Stomach (tissue), 9 donors: ENCODE data around the gene THY1. TPM values are rescaled to one million over a fixed set of nuclear protein-coding genes. Genes with fewer than 3 reads are reported as not detected.
"Not testable (repeated sequence)": the region's sequence is repeated elsewhere in the genome, so short reads cannot be mapped to it uniquely, and the experiment has no call there.

Experiments
- DNase-seq, 2 donors: peaks; one replicate each; pipeline versions ENCODE4 v3.0.0 to v3.0.0-alpha.2; 2013 to 2019
- H3K27ac ChIP-seq, 5 donors: fragments of 200-600 bp in 4 of 5; sonication (generic) in 4 of 5; one replicate each; pipeline ENCODE4 v1.5.1; 2013 to 2019; ENCODE audit warnings: mild to moderate bottlenecking in 1 of 5, moderate library complexity in 1 of 5
- H3K27me3 ChIP-seq, 3 donors: fragments of 200-600 bp; sonication (generic); one replicate each; pipeline ENCODE4 v1.5.1; 2017 to 2019; ENCODE audit warnings: mixed run types in 1 of 3
- H3K36me3 ChIP-seq, 4 donors: fragments of 200-600 bp; sonication (generic); 1 replicate in 3 of 4; 2 replicates in 1 of 4; pipeline ENCODE4 v1.5.1; 2016 to 2019
- H3K4me1 ChIP-seq, 4 donors: fragments of 200-600 bp; sonication (generic); one replicate each; pipeline ENCODE4 v1.5.1; 2016 to 2019
- H3K4me3 ChIP-seq, 4 donors: fragments of 200-600 bp; sonication (generic) in 3 of 4; one replicate each; pipeline ENCODE4 v1.5.1; 2016 to 2019; ENCODE audit warnings: mild to moderate bottlenecking in 1 of 4
- H3K9me3 ChIP-seq, 4 donors: fragments of 200-600 bp; sonication (generic); one replicate each; pipeline ENCODE4 v1.5.1; 2016 to 2019
- CTCF ChIP-seq, 7 experiments: fragments of 450-650 bp in 4 of 7; fragments of 200-600 bp in 3 of 7; sonication (generic) in 3 of 7; IDR thresholded peaks; one replicate each; pipeline ENCODE4 v1.5.1; 2016 to 2019; ENCODE audit warnings: antibody characterized with exemption in 7 of 7, control low read depth in 2 of 7, mild to moderate bottlenecking in 1 of 7
- EP300 ChIP-seq: sonication (generic); formaldehyde crosslinking; IDR thresholded peaks from one replicate; pipeline ENCODE4 v1.6.1; 2017; ENCODE audit warnings: antibody characterized with exemption
- POLR2A ChIP-seq, 4 donors: fragments of 450-650 bp; IDR thresholded peaks; one replicate each; pipeline ENCODE4 v1.6.1; 2016; ENCODE audit warnings: antibody characterized with exemption in 4 of 4, control low read depth in 2 of 4, mild to moderate bottlenecking in 1 of 4, moderate library complexity in 1 of 4
- POLR2AphosphoS5 ChIP-seq, 3 donors: sonication (generic); formaldehyde crosslinking; IDR thresholded peaks; one replicate each; pipeline ENCODE4 v1.6.1; 2016; ENCODE audit warnings: antibody characterized with exemption in 3 of 3
- WGBS, 5 donors: extraction: QIAGEN DNeasy Blood & Tissue Kit in 3 of 5; methylation state at CpG; one replicate each; pipeline versions ENCODE4 v1.1.5 to v1.1.7; 2013 to 2018; 5-methylcytosine and 5-hydroxymethylcytosine counted together
- intact Hi-C: fragments of 100-400 bp; cut with DNase I; formaldehyde crosslinking; loops from one replicate; pipeline ENCODE4 v1.15.1; 2023; ENCODE audit warnings: low total_unique reads
- polyA plus RNA-seq, 3 donors: library from polyadenylated mRNA; stranded (reverse); fragments of 200-250 nt; gene quantifications; one replicate each; pipeline ENCODE4 v1.2.3, GENCODE V29; 2013
- total RNA-seq, 5 donors: library from RNA; depleted of rRNA; stranded (reverse); fragments of >200 nt; gene quantifications; one replicate each; pipeline versions ENCODE4 v1.1.0 to v1.2.3, GENCODE V29; 2014 to 2016
- donor health status: healthy with polysubstance abuse.
- donor health status: Bipolar disorder and iron deficiency.
- donor health status: healthy.

THY1 gene
- total and polyA plus RNA-seq, 8 donors = 1.2 to 13.7 (median 7.9) TPM

GRCh38 chr11:119460582-119460981 lies 37.6 kb upstream of the THY1 start:
- Histone ChIP-seq H3K27me3 (no peaks in the 10 kb centered on the region), H3K36me3 (no peaks in the 10 kb centered on the region), H3K4me1 (peaks cover 0 to 11% (median 5%) of the 10 kb centered on the region in 4 donors), H3K27ac (peak overlapping the region in 2 of 5 donors; percentile 5 to 38), H3K4me3 (no peak overlapping the region), H3K9me3 (peaks cover 0 to 6% (median 0%) of the 10 kb centered on the region in 4 donors)
- DNase-seq = peak in 1 of 2 donors; percentile 88
- intact Hi-C loops = no loop called here
- TF ChIP-seq POLR2A (IDR thresholded peaks at IDR 0.05) (no peak), CTCF (IDR thresholded peaks at IDR 0.05) (no peak), EP300 (no peak), POLR2AphosphoS5 (IDR thresholded peaks at IDR 0.05) (no peak)
- 27 to 46% (median 36%) methylated on average over 4 of the region's 4 CpGs for WGBS, 5 donors

DNA sequence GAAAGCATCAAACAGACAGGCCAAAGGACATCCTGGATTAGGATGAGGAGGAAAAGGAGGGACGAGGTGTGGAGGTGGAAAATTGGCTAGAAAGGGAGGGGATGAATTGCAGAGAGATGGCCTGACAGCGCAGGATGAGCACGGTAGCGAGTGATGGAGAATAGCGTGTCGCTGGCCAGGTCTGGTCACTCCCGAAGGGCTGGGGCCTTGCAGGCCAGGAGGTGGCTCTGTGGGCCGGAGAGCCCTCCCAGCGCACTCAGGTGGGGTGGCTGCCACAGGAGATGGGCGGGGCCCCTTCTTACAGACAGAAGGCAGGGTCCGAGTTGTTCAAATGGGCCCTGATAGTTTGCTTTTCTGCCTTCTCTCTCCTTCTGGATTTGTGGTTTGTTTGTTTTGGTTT lies 37.1 kb upstream of the THY1 start:
- Histone ChIP-seq H3K4me1 (peaks cover 0 to 11% (median 5%) of the 10 kb centered on the region in 4 donors), H3K36me3 (no peaks in the 10 kb centered on the region), H3K27me3 (no peaks in the 10 kb centered on the region), H3K4me3 (no peak overlapping the region), H3K9me3 (peaks cover 0 to 6% (median 0%) of the 10 kb centered on the region in 4 donors), H3K27ac (peak overlapping the region in 2 of 5 donors; percentile 5 to 38)
- DNase-seq = no peak
- no peak for TF ChIP-seq CTCF (IDR thresholded peaks at IDR 0.05)
- intact Hi-C loops = no loop called here
- 56 to 69% (median 62%) methylated on average over 11 of the region's 11 CpGs for WGBS, 5 donors

GRCh38 chr11:119459293-119459976 lies 36.5 kb upstream of the THY1 start:
- intact Hi-C loops = no loop called here
- no peak for TF ChIP-seq EP300
- TF ChIP-seq POLR2AphosphoS5 (IDR thresholded peaks at IDR 0.05) = no peak
- no peak for TF ChIP-seq CTCF (IDR thresholded peaks at IDR 0.05)
- TF ChIP-seq POLR2A (IDR thresholded peaks at IDR 0.05) = no peak
- Histone ChIP-seq H3K27ac (no peak overlapping the region), H3K4me1 (peaks cover 0 to 11% (median 5%) of the 10 kb centered on the region in 4 donors), H3K27me3 (no peaks in the 10 kb centered on the region), H3K4me3 (no peak overlapping the region), H3K36me3 (no peaks in the 10 kb centered on the region), H3K9me3 (peaks cover 0 to 1% (median 0%) of the 10 kb centered on the region in 4 donors)
- no peak for DNase-seq
- WGBS, 5 donors = 82 to 93% (median 86%) methylated on average over 8 of the region's 8 CpGs

GRCh38 chr11:119455708-119456107 lies 32.7 kb upstream of the THY1 start:
- H3K27ac ChIP-seq, H3K9me3 ChIP-seq, H3K36me3 ChIP-seq, H3K4me1 ChIP-seq, H3K4me3 ChIP-seq, intact Hi-C loops, DNase-seq: not testable (repeated sequence)
- 69 to 85% (median 73%) methylated on average over 6 of the region's 6 CpGs for WGBS, 5 donors
- H3K27me3 ChIP-seq = peaks cover 0 to 10% (median 0%) of the 10 kb centered on the region in 3 donors

DNA sequence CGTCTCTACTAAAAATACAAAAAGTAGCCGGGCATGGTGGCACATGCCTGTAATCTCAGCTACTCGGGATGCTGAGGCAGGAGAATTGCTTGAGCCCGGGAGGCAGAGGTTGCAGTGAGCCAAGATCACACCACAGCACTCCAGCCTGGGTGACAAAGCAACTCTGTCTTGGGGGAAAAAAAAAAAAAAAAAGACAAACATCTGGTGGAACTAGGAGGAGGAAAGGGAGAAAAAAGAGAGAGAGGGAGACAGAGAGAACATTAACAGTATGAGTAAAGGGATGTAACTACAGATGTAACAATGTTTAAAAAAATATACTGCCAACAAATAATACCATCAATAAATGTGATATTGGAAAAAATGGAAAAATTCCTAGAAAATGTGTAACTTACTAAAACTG lies 32.3 kb upstream of the THY1 start:
- H3K9me3 ChIP-seq, H3K27ac ChIP-seq, H3K4me3 ChIP-seq, intact Hi-C loops, DNase-seq, H3K4me1 ChIP-seq, H3K36me3 ChIP-seq: not testable (repeated sequence)
- WGBS, 5 donors = 64 to 78% (median 73%) methylated on average over 4 of the region's 4 CpGs
- peaks cover 0 to 10% (median 0%) of the 10 kb centered on the region in 3 donors for H3K27me3 ChIP-seq
